GM12864 (cell line): ENCODE data around the gene STK4.

Experiments
- DNase-seq: peaks from one replicate; pipeline ENCODE4 v3.0.0-alpha.2; 2011; ENCODE audit warnings: low read depth
- H3K4me3 ChIP-seq: 2 replicates; pipeline ENCODE4 v1.5.1; 2011; ENCODE audit warnings: mild to moderate bottlenecking, low read depth, low read length, control low read depth
- TF ChIP-seq, protein P1 (sequence below): IDR thresholded peaks from 2 replicates; pipeline ENCODE4 v1.5.1; 2011; ENCODE audit warnings: low read depth, mild to moderate bottlenecking, moderate library complexity, low read length, control low read depth, inconsistent platforms; ENCODE audit errors: missing control alignments

Gene STK4

GRCh38 chr20:45067087-45067486 lies 100.8 kb downstream of the STK4 start:
- no peak for DNase-seq
- TF ChIP-seq, protein P1, sequence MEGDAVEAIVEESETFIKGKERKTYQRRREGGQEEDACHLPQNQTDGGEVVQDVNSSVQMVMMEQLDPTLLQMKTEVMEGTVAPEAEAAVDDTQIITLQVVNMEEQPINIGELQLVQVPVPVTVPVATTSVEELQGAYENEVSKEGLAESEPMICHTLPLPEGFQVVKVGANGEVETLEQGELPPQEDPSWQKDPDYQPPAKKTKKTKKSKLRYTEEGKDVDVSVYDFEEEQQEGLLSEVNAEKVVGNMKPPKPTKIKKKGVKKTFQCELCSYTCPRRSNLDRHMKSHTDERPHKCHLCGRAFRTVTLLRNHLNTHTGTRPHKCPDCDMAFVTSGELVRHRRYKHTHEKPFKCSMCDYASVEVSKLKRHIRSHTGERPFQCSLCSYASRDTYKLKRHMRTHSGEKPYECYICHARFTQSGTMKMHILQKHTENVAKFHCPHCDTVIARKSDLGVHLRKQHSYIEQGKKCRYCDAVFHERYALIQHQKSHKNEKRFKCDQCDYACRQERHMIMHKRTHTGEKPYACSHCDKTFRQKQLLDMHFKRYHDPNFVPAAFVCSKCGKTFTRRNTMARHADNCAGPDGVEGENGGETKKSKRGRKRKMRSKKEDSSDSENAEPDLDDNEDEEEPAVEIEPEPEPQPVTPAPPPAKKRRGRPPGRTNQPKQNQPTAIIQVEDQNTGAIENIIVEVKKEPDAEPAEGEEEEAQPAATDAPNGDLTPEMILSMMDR: no peak
- H3K4me3 ChIP-seq: no peak overlapping the region

- TF ChIP-seq, protein P1: no peak
- no peak for DNase-seq
- no peak overlapping the region for H3K4me3 ChIP-seq
Observed at GRCh38 chr20:45067558-45067957, 101.2 kb downstream of the STK4 start.

- TF ChIP-seq, protein P1: no peak
- no peak overlapping the region for H3K4me3 ChIP-seq
- no peak for DNase-seq
Observed at GRCh38 chr20:45069261-45069660, 102.9 kb downstream of the STK4 start.

GRCh38 chr20:45070932-45071632 lies 104.8 kb downstream of the STK4 start:
- TF ChIP-seq, protein P1: no peak
- no peak for DNase-seq
- H3K4me3 ChIP-seq: no peak overlapping the region

- DNase-seq: no peak
- TF ChIP-seq, protein P1: no peak
- no peak overlapping the region for H3K4me3 ChIP-seq
Observed at GRCh38 chr20:45072066-45072465, 105.8 kb downstream of the STK4 start.

DNA sequence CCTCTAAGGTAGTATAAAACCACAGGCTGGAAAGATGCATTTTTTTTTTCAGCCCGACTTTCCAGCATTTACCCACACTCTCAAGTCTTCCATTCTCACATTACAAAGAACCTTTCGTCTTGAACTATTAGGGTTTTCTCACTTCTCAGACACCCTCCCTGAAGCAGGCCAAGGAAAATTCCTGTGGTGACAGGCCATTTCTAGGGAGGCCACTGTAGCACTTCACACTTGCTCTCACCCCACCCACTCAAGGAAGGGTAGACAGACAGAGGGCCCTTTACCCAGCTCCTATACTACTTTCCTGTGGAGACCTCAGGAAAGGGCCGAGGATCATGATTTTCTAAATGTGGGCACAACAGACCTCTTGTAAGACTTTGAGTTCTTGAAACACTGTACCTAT lies 106.9 kb downstream of the STK4 start:
- no peak for DNase-seq
- TF ChIP-seq, protein P1: no peak
- H3K4me3 ChIP-seq: no peak overlapping the region

DNA sequence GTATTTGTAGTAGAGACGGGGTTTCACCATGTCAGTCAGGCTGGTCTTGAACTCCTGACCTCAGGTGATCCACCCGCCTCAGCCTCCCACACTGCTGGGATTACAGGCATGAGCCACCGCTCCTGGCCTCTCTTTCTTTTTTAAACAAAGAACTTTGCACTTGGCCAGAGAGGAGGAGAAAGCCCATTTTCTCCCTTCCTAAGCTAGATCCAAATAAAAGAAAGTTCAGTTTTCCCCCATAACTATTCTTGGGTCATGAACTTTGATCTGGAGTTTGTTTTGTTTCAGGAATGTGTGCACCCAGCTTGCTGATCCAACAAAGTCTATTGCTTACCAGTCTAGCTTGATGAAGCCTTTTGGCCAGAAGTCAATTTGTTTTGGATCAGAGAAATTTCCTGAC lies 111.2 kb downstream of the STK4 start:
- no peak overlapping the region for H3K4me3 ChIP-seq
- TF ChIP-seq, protein P1: no peak
- no peak for DNase-seq
